Measurements from ENCODE around the gene PDK3. TPM values are rescaled to one million over a fixed set of nuclear protein-coding genes. Genes with fewer than 3 reads are reported as not detected.

Gene PDK3
- total RNA-seq, 1 experiment from 2014 or later, result 9.6 TPM

DNA sequence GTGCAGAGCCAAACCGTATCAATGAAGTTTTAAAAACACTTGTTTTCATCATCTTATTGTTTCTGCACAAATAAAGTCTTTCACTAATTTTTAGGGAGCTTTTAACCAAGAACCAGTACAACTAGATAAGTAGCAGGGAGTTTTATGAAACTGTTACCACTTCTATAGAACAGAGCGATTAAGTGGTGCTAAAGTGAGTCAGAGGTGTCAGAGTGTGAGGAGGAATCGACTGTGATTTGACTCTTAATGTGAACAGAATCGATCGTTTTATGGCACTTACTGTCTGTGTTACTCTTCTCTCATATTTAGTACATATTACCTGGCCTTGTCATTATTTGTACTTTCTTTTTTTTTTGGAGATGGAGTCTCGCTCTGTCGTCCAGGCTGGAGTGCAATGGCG, 43.3 kb downstream of the PDK3 start:
- ChIA-PET POLR2A (no interaction called here), CTCF (no interaction called here), RAD21 (ENCODE audit: low non-redundant PET in 1 of 2, low total read pairs in 2 of 2, uncharacterized antibody in 2 of 2, unreplicated experiment in 2 of 2) (no interaction called here)
- H3K36me3 ChIP-seq (ENCODE audit: control insufficient read depth in 1 of 2, insufficient read depth in 2 of 2, low read length in 2 of 2), result no peaks in the 10 kb centered on the region
- BruUV-seq (replicated peaks), result no TSS peak
- DNase-seq (ENCODE audit: low read depth, low spot score) (no peak), ATAC-seq (no peak)
- H3K4me2 ChIP-seq (ENCODE audit: low read length), result no peak overlapping the region
- no peak overlapping the region for H2AFZ ChIP-seq (ENCODE audit: low read depth, low read length, poor library complexity, severe bottlenecking)
- H3K9me3 ChIP-seq (ENCODE audit: control insufficient read depth in 1 of 2, insufficient read depth in 1 of 2, low read depth in 1 of 2, low read length in 2 of 2), result no peaks in the 10 kb centered on the region
- H3K4me3 ChIP-seq (replicated peaks in 1 of 2; ENCODE audit: low read depth in 1 of 2, low read length in 2 of 2), result no peak overlapping the region
- H3K27ac ChIP-seq (ENCODE audit: low read depth, low read length), result no peak overlapping the region
- intact Hi-C loops (cut with micrococcal nuclease), result no loop called here
- H3K9ac ChIP-seq (ENCODE audit: low read length), result no peak overlapping the region
- H4K20me1 ChIP-seq (ENCODE audit: insufficient read depth), result no peaks in the 10 kb centered on the region
- no peaks in the 10 kb centered on the region for H3K79me2 ChIP-seq (ENCODE audit: insufficient read depth, low read length)
- H3K27me3 ChIP-seq (ENCODE audit: insufficient read depth, low read length), result no peaks in the 10 kb centered on the region
- no peaks in the 10 kb centered on the region for H3K9me2 ChIP-seq (ENCODE audit: insufficient read depth)
- TF ChIP-seq RAD21 (IDR thresholded peaks at IDR 0.05; ENCODE audit: low read depth) (no peak), CEBPB (IDR thresholded peaks at IDR 0.05; ENCODE audit: low read depth) (no peak), ZNF274 (IDR thresholded peaks at IDR 0.05; ENCODE audit: low read depth, low read length) (no peak), SRF (IDR thresholded peaks at IDR 0.05; ENCODE audit: low read depth) (no peak), EGR1 (IDR thresholded peaks at IDR 0.05; ENCODE audit: low read depth) (no peak), SP1 (IDR thresholded peaks at IDR 0.05; ENCODE audit: low read depth) (no peak), ZFX (IDR thresholded peaks at IDR 0.05) (no peak), FOSL1 (IDR thresholded peaks at IDR 0.05; ENCODE audit: low read depth) (no peak), POLR2A (IDR thresholded peaks at IDR 0.05; ENCODE audit: borderline replicate concordance, extremely low read depth, insufficient read depth, insufficient read length) (no peak), YY1 (IDR thresholded peaks at IDR 0.05; ENCODE audit: extremely low read depth, insufficient replicate concordance, low read depth, low read length) (no peak), POLR2AphosphoS5 (IDR thresholded peaks at IDR 0.05; ENCODE audit: low read depth, low read length) (no peak)
- TF ChIP-seq, protein P1, sequence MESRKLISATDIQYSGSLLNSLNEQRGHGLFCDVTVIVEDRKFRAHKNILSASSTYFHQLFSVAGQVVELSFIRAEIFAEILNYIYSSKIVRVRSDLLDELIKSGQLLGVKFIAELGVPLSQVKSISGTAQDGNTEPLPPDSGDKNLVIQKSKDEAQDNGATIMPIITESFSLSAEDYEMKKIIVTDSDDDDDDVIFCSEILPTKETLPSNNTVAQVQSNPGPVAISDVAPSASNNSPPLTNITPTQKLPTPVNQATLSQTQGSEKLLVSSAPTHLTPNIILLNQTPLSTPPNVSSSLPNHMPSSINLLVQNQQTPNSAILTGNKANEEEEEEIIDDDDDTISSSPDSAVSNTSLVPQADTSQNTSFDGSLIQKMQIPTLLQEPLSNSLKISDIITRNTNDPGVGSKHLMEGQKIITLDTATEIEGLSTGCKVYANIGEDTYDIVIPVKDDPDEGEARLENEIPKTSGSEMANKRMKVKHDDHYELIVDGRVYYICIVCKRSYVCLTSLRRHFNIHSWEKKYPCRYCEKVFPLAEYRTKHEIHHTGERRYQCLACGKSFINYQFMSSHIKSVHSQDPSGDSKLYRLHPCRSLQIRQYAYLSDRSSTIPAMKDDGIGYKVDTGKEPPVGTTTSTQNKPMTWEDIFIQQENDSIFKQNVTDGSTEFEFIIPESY (IDR thresholded peaks at IDR 0.05; ENCODE audit: extremely low read depth, insufficient replicate concordance, low read length), result no peak
- H3K4me1 ChIP-seq (ENCODE audit: control insufficient read depth in 1 of 2, insufficient read depth in 2 of 2, low read length in 2 of 2), result no peaks in the 10 kb centered on the region

All from HCT116 (cell line).